Tibial nerve (tissue), 4 donors: ENCODE data around the gene SLC2A14.
"Not testable (repeated sequence)": the region's sequence is repeated elsewhere in the genome, so short reads cannot be mapped to it uniquely, and the experiment has no call there.

ENCODE experiments used
- CTCF ChIP-seq, 5 experiments: fragments of 200-600 bp in 3 of 5; fragments of 450-650 bp in 2 of 5; sonication (generic) in 3 of 5; IDR thresholded peaks; one replicate each; pipeline ENCODE4 v1.5.1; 2016 to 2019; ENCODE audit warnings: antibody characterized with exemption in 5 of 5, mild to moderate bottlenecking in 3 of 5, moderate library complexity in 2 of 5
- EP300 ChIP-seq, 2 donors: sonication (generic); formaldehyde crosslinking; IDR thresholded peaks; one replicate each; pipeline ENCODE4 v1.6.1; 2017; ENCODE audit warnings: antibody characterized with exemption in 2 of 2, mild to moderate bottlenecking in 1 of 2
- POLR2A ChIP-seq, 2 donors: fragments of 450-650 bp; IDR thresholded peaks; one replicate each; pipeline ENCODE4 v1.6.1; 2017; ENCODE audit warnings: antibody characterized with exemption in 2 of 2, mild to moderate bottlenecking in 2 of 2, moderate library complexity in 2 of 2

- not testable (repeated sequence) for TF ChIP-seq CTCF, POLR2A, EP300 (IDR thresholded peaks at IDR 0.05)
Observed at GRCh38 chr12:7851622-7852081, 21.1 kb downstream of the SLC2A14 start.
